Stimulated activated CD4-positive, alpha-beta T cell treated with anti-CD3 and anti-CD28 coated beads, Interleukin-4, amount 100 ng/mL, for 24 hours (primary cell): ENCODE data around the gene KIAA1328.
"Not testable (repeated sequence)": the region's sequence is repeated elsewhere in the genome, so short reads cannot be mapped to it uniquely, and the experiment has no call there.

ENCODE experiments used
- DNase-seq: peaks from one replicate; pipeline ENCODE4 v3.0.0-alpha.2; 2020

Gene KIAA1328

GRCh38 chr18:36889321-36889720, 60.4 kb downstream of the KIAA1328 start:
- DNase-seq = no peak

- DNase-seq = no peak
These were observed 60.8 kb downstream of the KIAA1328 start for GRCh38 chr18:36889742-36890141.

GRCh38 chr18:36890598-36890997, 61.7 kb downstream of the KIAA1328 start:
- no peak for DNase-seq

DNA sequence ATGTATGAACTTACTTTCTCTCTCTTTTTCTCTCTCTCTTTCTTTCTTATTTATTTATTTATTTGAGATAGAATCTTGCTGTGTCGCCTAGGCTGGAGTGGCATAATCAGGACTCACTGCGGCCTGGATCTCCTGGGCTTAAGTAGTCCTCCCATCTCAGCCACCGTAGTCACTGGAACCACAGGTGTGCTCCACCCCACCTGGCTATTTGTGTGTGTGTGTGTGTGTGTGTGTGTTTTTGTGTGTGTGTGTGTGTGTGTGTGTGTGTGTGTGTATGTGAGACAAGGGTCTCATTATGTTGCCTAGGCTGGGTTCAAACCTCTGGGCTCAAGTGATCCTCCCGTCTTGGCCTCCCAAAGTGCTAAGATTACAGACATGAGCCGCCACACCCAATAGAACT, 64.3 kb downstream of the KIAA1328 start:
- DNase-seq = no peak

DNA sequence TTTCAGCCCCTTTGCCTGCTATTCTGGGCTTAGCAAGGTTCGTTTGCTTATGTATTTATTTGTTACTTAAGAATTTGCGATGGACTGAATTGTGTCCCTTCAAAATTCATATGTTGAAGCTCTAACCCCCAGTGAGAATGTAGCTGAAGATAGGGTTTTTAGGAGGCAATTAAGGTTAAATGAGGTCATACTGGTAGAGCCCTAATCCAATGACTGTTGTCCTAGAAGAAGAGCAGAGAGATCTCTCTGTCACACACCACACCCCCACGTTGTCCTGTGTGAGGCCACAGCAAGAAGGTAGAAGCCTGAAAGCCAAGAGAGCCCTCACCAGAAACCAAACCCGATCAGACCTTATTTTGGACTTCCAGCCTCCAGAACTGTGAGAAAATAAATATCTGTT, 66.7 kb downstream of the KIAA1328 start:
- DNase-seq = no peak

DNA sequence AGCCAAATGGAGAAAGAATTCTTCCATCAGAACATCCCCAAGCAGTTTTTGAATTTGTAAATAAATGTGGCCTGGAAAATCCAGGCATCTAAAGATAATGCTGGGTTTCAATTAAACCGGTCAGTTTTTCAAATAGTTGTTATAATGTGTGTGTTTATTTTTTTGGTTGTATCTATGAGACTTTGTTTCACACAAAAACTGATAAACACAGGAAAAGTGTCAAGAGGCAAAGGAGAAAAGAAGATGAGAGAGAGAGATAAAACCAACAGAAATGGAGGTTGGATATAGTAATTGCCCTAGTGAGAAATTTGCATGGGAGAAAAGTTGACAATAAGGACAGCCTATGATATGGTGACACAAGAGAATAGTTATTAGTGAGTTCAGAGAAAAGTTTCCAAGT, 68.3 kb downstream of the KIAA1328 start:
- DNase-seq = no peak

DNA sequence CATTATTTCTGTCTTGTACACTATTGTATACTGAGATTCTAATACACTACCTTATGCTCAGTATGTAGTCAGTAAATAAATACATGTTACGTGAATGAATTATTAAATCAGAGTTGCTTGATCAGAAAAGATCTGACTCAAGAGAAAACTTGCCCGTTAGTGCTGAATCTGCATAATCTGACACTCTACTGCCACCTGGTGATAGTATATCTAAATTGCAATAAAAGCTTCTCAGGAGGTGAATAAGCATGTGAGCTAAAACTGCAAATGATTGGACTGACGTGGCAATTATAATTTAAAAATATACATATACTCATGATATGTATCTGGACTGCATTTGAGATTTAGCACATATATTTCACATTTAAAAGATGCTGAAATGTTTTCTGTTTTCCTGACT, 70.4 kb downstream of the KIAA1328 start:
- no peak for DNase-seq

DNA sequence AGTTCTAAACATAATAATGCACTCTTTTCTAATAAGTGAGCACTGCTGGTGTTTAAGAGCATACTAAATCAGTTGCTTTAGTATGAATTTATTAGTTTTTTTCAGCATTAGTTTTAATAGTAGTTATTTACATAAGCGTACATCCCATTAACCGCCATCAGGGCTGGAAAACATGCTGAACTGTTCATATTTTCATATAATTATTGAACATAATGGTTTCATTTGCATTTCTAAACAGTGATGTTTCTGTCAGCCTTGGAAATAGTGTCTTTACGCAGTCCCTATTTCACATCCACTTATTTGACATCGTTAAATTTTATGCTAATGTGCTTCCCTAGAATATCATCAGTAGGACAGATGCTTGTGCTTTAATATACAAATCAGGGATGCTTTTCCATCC, 71.5 kb downstream of the KIAA1328 start:
- no peak for DNase-seq

DNA sequence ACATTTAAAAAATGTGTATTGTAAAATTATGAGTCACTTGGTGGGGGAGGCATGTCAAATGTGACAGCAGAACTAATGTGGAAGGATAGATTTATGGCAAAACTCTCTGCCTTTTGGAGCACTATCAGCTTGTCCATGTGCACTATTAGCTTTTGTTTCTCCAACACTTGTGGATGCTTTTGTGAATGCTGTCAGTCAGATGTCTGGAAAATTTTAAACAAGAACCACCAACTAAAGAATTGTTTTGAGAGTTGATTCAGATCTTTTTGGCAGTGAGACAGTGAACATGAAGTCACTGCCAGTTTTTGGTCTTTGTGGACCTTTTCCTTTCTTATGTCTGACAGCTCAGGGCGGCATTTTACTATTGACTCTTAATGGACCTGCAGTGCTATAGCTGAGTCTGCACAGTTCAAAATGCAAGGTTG, 72.4 kb downstream of the KIAA1328 start:
- no peak for DNase-seq

DNA sequence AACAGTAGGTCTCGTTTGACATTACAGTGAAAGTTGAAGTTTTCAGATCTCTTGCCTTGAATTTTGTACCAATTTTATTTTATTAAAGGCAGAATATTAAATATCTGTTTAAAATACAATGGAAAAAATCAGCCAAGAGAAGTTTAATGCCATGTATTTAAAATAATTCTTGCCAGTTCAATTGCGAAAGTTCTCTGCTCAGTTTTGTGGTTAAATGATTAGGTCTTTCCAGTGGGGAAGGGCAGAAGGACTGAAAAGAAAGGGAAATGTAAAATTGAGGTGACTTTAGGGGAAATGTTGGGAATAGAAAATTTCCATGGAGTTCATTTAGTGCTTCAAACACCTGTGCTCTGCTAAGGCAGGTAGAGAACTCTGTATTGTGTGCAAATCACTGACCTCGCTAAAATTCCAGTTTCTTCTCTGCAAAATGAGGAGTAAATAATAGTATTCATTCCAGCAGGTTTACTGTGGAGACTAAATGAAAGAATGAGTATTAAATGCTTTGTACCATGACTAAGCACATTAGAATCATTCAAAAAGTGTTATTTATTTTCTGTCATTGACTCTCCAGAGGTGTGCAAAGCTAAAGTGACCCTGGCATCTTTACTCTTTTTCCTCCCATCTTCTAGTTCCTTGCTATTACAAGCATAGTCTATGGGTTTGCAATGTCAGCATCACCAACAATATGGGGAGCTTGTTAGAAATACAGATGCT, 74.4 kb downstream of the KIAA1328 start:
- no peak for DNase-seq

GRCh38 chr18:36905571-36905970, 76.6 kb downstream of the KIAA1328 start:
- no peak for DNase-seq

GRCh38 chr18:36909282-36909681, 80.4 kb downstream of the KIAA1328 start:
- not testable (repeated sequence) for DNase-seq

- DNase-seq = no peak
These were observed 84.0 kb downstream of the KIAA1328 start for GRCh38 chr18:36912887-36913286.

DNA sequence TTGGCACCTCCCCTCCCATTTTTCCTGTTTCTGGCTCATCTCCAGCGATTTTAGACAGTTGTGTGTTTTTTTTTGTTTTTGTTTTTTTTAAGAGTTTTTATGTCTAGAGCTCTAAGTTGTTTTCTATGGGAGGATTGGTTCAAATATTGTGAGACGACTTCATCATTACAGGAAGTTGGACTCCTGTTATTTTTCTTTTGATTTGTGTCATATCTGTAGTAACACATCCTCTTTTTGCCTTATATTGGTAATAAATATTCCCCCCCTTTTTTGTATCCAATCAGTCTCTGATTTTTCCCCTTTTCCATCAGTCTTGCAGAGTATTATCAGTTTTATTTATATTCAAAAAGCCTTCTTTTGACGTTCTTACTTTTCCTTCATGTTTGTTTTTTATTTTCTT, 89.0 kb downstream of the KIAA1328 start:
- no peak for DNase-seq

DNA sequence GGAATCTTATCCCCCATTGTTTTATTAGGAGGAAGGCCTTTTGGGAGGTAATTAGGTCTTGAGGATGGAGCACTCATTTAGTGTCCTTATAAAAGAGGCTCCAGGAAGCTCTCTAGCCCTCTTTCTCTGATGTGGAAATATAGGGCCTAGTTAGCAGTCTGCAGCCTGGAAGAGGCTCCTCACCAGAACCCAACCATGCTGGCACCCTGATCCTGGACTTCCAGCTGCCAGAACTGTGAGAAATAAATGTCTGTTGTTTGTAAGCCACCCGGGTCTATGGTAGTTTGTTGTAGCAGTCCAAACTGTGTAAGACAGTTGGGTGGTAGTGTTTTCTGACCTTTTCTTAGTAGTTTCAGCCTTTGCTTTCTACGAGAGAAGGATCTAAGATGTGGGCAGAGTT, 100.7 kb downstream of the KIAA1328 start:
- no peak for DNase-seq

GRCh38 chr18:36931106-36931505, 102.2 kb downstream of the KIAA1328 start:
- DNase-seq = no peak

DNA sequence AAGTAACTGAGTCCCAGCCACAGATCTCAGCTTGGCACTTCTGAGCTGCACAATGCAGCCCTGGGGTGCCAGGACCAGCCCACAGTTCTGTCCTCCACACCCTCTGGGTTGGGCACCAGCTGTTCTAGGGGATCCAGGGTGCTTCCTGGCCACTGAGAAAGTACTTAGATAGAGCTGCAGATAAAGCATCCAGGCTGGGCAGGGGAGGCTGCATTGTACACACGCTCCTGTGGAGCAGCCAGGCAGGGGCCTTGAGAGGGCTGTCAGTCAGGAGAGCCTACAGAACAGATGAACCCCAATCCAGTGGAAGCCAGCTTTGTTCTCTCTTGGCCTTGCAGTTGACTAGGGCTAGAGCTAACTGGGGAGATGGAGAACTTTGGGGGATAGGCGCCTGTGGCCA, 104.6 kb downstream of the KIAA1328 start:
- no peak for DNase-seq

DNA sequence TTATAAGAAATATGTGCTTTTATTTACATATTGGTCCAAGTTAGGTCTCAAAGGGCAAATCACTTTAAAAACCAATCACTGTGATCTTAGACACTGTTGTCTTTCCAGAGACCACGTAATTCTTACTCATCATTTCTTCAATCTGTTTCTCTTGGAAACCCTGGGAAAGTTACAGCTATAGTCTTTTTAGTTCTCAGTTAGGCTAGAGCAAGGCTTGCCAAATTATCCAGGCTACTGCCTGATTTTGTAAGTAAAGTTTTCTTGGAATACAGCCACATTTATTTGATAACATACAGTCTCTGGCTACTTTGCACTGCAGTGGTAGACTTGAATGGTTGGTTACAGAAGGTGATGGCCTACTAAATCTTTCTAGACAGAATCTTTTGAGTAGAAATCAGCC, 106.0 kb downstream of the KIAA1328 start:
- no peak for DNase-seq

GRCh38 chr18:36942264-36942663, 113.3 kb downstream of the KIAA1328 start:
- DNase-seq = no peak

GRCh38 chr18:36947820-36948348, 119.0 kb downstream of the KIAA1328 start:
- no peak for DNase-seq

DNA sequence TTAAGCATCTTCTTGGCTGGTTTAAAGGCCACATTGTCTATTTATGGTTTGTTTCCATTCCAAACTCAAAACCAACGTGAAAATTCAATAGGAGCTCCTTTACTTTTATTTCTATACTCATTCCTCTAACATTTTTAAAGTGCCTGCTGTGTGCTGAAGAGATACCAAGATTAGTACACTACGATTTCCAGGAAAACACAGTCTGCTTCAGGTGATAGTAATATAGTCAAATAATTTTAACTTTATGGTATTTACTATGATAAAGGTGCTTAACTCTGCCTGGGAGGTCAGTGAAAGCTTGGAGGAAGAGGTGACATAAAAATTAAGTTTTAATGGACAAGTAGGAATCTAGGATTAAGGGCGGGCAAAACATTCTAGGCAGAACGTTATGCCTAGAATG, 121.4 kb downstream of the KIAA1328 start:
- DNase-seq = no peak

DNA sequence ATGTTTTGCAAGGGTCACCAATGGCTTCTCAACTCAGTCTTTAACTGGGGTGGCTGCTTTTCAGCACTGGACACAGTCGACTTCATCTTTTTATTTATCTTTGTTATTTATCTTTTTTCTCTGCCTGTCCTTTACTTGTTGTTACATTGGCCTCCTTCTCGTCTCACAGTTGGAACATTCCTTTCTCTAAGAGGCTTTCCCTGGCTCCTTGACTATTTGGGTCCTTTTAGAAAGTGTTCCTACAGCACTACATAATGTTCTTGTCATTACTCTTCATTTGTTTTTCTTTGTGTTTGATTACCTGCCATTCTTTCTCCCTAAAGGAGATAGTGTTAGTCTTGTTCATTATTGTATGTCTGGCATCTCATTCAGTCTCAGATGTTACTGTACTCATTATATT, 122.0 kb downstream of the KIAA1328 start:
- DNase-seq = no peak

DNA sequence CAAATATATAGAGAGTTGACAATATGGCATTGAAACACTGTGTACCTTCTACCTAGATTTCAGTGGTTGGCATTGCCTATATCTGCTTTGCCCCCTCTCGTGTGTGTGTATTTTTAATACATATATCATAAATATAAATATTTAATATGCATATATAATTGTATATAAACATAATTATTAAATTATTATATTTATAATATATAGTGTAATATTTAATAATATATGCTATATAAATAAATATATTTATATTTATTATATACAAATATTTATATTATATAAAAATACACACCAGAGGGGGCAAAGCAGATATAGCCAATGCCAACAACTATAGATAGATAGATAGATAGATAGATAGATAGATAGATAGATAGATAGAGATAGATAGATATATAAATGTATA, 124.1 kb downstream of the KIAA1328 start:
- DNase-seq = no peak

GRCh38 chr18:36960038-36960437, 131.1 kb downstream of the KIAA1328 start:
- no peak for DNase-seq

GRCh38 chr18:36963464-36963863, 134.5 kb downstream of the KIAA1328 start:
- no peak for DNase-seq
